GM18517 (cell line): ENCODE measurements around the gene BIRC3.
A peak's percentile ranks its signal among the peaks of the same experiment; 100 is the strongest.
"Not testable (repeated sequence)": the region's sequence is repeated elsewhere in the genome, so short reads cannot be mapped to it uniquely, and the experiment has no call there.

Source experiments
- ATAC-seq: cut with Tn5 transposase; IDR thresholded peaks from one replicate; pipeline ENCODE4 v1.9.1; 2021; ENCODE audit warnings: mild to moderate bottlenecking, moderate library complexity; ENCODE audit not compliant: unreplicated experiment

The BIRC3 gene

GRCh38 chr11:102293873-102294601 is 23.2 kb upstream of the BIRC3 start:
- peak; percentile 96 for ATAC-seq

GRCh38 chr11:102295045-102295444 is 22.2 kb upstream of the BIRC3 start:
- ATAC-seq = no peak

GRCh38 chr11:102296757-102297156 is 20.5 kb upstream of the BIRC3 start:
- not testable (repeated sequence) for ATAC-seq

GRCh38 chr11:102300837-102301236 is 16.4 kb upstream of the BIRC3 start:
- not testable (repeated sequence) for ATAC-seq

GRCh38 chr11:102302241-102302640 is 15.0 kb upstream of the BIRC3 start:
- no peak for ATAC-seq

GRCh38 chr11:102304686-102305085 is 12.6 kb upstream of the BIRC3 start:
- no peak for ATAC-seq

- no peak for ATAC-seq
Observed at GRCh38 chr11:102305352-102306047, 11.8 kb upstream of the BIRC3 start.

- ATAC-seq = no peak
Observed at GRCh38 chr11:102306048-102306597, 11.2 kb upstream of the BIRC3 start.

GRCh38 chr11:102306817-102307726 is 10.2 kb upstream of the BIRC3 start:
- ATAC-seq = no peak

GRCh38 chr11:102307727-102308038 is 9.6 kb upstream of the BIRC3 start:
- ATAC-seq = no peak

GRCh38 chr11:102309621-102310541 is 7.4 kb upstream of the BIRC3 start:
- no peak for ATAC-seq

- no peak for ATAC-seq
Observed at GRCh38 chr11:102312667-102313066, 4.6 kb upstream of the BIRC3 start.

- ATAC-seq = no peak
Observed at GRCh38 chr11:102313238-102313940, 3.9 kb upstream of the BIRC3 start.

GRCh38 chr11:102314784-102315183 is 2.5 kb upstream of the BIRC3 start:
- no peak for ATAC-seq

GRCh38 chr11:102316346-102316904 is 859 bp upstream of the BIRC3 start:
- ATAC-seq = no peak

- no peak for ATAC-seq
Observed at GRCh38 chr11:102317768-102318103, 452 bp downstream of the BIRC3 start.

- ATAC-seq = peak; percentile 17
Observed at GRCh38 chr11:102318469-102318868, 1.2 kb downstream of the BIRC3 start.

GRCh38 chr11:102319544-102319943 is 2.3 kb downstream of the BIRC3 start:
- no peak for ATAC-seq

GRCh38 chr11:102320188-102320587 is 2.9 kb downstream of the BIRC3 start:
- no peak for ATAC-seq
